GM19324 (cell line): ENCODE results near the gene NEBL.

Source experiments
- ATAC-seq: cut with Tn5 transposase; IDR thresholded peaks from one replicate; pipeline ENCODE4 v1.9.1; 2021; ENCODE audit warnings: mild to moderate bottlenecking, moderate library complexity; ENCODE audit not compliant: unreplicated experiment, low FRiP score

The NEBL gene

GRCh38 chr10:20737107-20737506 lies 160.0 kb downstream of the NEBL start:
- no peak for ATAC-seq
